Stimulated activated CD8-positive, alpha-beta memory T cell treated with anti-CD3 and anti-CD28 coated beads, Interleukin-4, amount 100 ng/mL, for 1 hour (primary cell): ENCODE data around the gene FCN1.

Experiments used
- DNase-seq, 2 donors: peaks; one replicate each; pipeline ENCODE4 v3.0.0-alpha.2; 2020; ENCODE audit warnings: low read depth in 2 of 2, low spot score in 1 of 2

Gene FCN1

DNA sequence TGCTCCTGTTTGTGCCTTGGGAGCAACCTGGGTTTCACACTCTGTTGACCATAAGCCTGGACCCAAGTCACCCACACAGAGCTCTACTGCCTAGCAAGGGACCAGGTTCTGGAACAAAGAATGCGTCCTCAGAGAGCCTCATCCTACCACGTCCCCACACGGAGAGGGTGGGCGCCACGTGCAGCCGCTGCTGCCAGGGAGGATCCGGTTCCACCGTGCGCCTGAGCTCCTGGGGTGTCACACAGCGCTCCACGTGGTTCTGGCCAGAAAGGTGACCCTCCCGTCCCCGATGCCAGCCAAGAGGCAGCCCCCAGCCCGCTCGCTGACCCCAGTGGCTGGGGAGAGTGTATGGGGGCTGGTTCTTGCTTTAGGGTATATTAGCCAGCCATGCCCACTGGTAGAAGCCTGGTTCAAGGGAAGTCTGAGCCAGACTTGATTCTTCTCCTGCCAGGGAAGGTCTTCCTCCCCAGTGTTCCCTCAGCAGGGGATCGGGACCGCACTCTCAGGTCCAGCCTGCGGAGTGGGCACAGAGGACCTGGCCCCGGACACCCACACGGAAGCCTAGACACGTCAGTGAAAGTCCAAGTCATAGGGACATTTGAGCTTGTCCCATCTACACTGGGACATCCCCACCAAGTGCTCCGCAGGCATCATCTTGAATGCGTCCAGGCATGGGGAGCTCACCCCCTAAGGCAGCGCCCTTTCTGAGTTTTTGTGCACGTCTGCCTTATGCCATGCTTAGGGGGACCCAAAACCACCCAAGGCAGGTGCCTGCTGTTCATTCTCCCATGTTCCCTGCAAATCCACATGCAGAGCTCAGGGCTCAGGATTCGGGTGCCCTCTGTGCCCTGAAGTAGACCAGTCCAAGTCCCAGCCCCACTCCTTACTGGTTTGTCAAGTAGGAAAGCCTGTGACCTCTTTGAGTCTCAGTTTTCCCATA lies 2.4 kb downstream of the FCN1 start:
- DNase-seq = no peak

DNA sequence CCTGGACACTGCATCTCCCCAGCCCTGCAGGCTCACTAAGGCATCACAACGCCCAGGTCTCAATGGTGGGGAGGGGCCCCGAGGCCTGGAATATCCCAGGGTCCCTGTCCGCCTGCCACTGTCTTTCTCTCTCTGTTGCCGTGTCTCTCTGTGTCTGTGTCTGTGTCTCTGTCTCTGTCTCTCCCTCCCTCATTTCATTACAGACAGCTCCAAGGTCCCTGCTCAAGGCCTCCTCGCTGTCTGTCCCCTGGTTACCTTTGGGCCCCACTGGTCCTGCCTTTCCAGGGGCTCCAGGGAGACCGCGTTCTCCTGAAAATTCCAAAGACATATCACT lies 3.2 kb downstream of the FCN1 start:
- no peak for DNase-seq

- no peak for DNase-seq
Measured at GRCh38 chr9:134913713-134914500, 3.8 kb downstream of the FCN1 start.

DNA sequence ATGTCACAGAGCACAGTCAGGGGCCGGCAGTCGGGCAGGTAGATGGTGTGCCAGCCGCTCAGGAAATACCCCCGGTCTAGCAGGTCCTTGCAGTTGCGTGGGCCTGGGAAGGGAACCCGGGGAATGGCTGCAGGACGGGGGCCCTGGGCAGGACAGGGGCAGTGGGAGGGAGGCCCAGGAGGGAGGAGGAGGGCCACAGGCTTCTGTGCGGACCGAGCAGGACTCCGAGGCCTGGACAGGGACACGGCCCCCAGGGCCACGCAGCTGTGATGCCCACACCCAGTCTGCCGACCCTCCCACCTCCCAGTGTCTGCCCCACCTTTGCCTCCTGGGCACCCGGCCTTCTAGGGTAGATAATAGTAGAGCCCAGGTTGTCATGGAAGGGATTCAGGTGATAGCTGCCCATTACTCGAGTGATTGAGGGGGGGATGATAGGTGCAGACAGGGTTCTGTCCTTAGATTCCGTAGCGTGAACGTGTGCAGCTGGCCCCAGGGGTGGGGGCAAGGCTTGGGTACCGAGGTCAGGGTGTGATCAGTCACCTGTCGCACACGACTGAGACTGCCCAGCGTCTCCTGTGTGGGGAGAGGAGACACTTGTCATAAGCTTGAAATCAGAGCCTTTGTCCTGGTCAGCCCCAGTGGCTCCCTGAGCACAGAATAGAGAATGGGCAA lies 4.5 kb downstream of the FCN1 start:
- no peak for DNase-seq

DNA sequence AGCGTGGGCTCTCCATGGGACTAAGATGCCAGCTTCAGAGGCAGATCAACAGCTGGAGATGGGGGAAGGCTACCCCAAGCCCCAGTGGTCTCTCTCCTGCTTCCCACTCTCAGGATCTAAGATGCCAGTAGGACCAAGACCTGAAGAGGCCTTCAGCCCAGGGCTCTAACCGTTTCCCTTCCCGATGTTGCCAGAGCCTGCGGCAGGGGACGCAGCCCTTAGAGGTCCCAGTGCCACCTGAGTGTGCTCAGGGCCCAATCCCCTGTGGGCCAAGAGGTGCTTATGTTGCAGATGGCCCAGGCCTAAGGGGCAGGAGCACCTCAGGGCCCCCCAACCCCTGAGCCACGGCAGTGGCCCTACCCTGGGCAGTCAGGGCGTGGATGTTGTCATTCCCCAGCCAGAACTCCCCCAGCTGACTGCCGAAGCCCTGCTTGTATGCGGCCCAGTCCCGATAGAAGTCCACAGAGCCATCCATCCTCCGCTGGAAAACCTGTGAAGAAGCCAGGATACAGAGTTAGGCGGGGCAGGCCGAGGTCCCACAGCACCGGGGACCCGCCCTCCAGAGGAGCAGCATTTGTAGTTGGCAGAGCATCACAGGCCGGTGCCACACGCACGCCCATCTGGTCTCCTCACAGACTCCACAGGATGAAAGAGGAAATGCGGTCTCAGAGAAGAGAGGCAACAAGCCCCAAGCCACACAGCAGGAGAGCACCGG lies 5.4 kb downstream of the FCN1 start:
- no peak for DNase-seq

GRCh38 chr9:134909511-134910481 lies 7.9 kb downstream of the FCN1 start:
- DNase-seq = no peak

DNA sequence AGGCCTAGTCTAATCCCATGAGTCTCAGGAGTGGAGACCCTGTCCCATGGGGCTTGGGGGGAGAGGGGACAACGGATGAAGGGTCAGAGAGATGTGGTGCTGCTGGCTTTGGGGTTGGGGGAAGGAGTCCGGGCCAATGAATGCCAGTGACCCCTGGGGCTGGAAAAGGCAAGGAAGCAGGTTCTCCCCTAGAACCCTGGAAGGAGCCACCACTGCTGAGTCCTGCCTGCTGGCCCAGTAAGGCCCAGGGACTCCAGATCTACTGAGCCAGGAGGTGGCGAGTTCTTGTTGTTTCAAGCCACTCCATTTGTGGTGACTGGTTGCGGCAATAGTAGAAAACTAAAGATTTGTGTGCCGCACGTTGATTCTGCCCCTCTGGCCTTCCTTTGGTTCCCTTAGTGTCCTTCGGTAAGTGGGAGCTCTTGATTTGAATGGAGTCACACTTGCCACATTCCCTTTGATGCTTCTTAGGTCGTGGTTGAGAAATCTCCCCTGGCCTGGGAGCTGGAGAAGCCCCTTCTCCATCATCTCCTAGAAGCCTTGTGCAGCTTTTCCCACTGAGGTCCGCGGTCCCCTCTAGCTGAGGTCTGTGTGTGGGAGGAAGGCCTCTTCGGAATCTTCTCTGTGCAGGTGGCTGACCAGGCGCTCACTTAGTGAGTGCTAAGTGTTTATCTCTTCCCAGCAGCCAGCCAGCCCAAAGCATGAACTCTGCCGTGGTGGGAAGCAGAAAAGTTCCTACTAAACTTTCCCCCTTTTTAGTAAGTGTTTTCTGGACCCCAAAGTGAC lies 9.0 kb downstream of the FCN1 start:
- no peak for DNase-seq

DNA sequence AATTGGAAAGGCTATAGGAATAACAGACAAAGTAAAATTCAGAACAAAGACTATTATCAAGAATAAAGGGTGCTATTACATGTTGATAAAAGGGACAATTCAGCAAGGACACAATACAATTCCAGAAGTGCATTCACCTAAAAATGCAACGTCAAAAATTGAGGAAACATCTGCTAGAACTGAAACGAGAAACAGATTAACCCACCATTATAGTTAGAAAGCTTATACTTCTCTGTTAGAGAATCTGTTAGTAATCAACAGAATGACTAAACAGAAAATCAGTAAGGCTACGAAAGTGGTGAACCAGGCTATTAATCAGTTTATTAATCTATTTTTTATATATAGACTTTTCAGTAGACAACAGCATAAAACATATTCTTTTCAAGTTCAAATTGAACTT lies 14.8 kb downstream of the FCN1 start:
- no peak for DNase-seq

- no peak for DNase-seq
Measured at GRCh38 chr9:134899818-134900217, 17.9 kb downstream of the FCN1 start.

DNA sequence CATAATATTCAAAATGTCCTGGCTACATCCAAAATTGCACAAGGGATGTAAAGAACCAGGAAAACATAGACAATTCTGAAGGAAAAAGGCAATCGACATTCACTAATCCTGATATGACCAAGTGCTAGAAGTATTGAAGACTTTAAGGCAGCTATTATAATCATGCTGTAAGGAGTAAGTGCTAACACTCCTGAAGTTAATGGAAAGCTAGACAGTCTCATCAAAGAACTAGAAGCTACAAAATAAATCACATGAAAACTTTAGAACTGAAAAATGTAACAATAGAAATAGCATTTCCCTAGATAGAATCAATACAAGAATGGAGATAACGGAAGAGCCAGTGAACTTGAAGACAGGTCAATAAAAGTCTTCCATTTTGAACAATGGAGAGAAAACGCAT lies 18.5 kb downstream of the FCN1 start:
- no peak for DNase-seq

GRCh38 chr9:134898319-134898718 lies 19.4 kb downstream of the FCN1 start:
- DNase-seq = no peak

DNA sequence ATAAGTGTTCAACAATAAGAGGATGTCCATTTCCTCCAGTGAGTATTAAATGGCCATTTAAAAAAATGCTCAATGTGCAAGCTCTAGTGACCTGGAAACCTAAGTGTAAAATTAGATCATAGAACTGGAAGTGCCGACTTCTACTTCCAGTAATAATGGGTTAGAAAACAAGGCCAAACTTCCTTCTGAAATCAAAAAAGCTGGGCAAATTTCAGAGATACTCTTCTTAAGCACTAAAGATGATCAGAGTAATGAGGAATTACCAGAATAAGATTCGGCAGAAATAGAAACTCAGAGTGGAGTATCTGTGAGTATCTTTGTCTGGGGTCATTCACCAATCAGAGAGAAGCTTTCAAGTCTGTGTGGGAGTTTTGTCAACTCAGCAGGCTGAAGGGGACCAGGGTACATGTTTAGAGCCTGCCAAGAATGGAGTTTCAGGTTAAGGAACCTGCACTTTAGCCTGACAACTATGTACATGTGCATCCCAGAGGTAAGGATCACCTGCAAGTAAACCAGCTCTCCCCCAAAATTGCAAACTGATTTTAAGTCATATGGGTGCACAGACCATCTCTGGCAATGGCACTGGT lies 20.0 kb downstream of the FCN1 start:
- no peak for DNase-seq

- DNase-seq = no peak
Measured at GRCh38 chr9:134896834-134897583, 20.7 kb downstream of the FCN1 start.

- DNase-seq = no peak
Measured at GRCh38 chr9:134895908-134896833, 21.5 kb downstream of the FCN1 start.

DNA sequence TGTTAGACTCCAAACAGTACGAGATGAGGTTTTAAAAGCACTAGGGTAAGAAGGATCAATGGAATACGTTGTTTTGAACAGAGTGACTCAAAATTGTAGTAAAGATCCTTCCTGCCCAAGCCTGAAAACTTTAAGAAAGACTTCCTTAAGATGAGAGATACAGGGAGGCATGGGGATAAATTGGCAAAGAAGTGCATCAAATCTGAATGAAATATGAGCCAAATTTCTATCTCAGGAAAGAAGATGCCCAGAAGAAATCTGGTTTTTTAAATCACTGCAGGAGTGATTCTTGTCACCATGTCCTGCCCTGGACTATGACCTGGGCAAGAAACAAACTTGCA lies 22.2 kb downstream of the FCN1 start:
- no peak for DNase-seq

DNA sequence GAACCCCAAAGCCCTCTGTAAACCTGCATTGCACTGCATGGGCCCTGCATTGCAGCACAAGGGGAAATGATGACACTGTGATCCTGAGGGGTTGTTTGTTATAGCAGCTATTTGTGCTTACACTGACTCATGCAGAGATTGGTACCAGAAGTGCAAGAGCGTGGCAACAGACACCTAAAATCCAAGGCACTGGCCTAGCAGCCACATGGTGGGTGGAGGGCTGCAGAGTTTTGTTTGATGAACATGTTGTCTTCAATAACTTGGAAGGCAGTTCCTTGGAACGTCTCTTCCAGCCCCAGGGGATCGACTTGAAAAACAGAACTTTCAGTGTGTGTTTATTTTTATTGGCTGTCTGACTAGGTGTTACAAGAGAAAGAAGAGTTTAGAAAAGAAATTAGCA lies 22.6 kb downstream of the FCN1 start:
- DNase-seq = no peak

GRCh38 chr9:134894136-134894860 lies 23.4 kb downstream of the FCN1 start:
- no peak for DNase-seq
